ENCODE data around the gene SHMT2.

The SHMT2 gene

GRCh38 chr12:57222286-57223190, 7.0 kb upstream of the SHMT2 start:
- no peak for DNase-seq
- in situ Hi-C loops (cut with MboI; ENCODE audit: low pct_unique_long_range_greater_than_20kb, low sequenced_read_pairs) = no loop called here

- DNase-seq = no peak
- in situ Hi-C loops (cut with MboI; ENCODE audit: low pct_unique_long_range_greater_than_20kb, low sequenced_read_pairs) = no loop called here
Measured at GRCh38 chr12:57223191-57224165, 6.0 kb upstream of the SHMT2 start.

- DNase-seq = no peak
- in situ Hi-C loops (cut with MboI; ENCODE audit: low pct_unique_long_range_greater_than_20kb, low sequenced_read_pairs) = no loop called here
Measured at GRCh38 chr12:57224278-57224972, 5.1 kb upstream of the SHMT2 start.

GRCh38 chr12:57224973-57225679, 4.4 kb upstream of the SHMT2 start:
- in situ Hi-C loops (cut with MboI; ENCODE audit: low pct_unique_long_range_greater_than_20kb, low sequenced_read_pairs) = no loop called here
- no peak for DNase-seq

- DNase-seq = no peak
- in situ Hi-C loops (cut with MboI; ENCODE audit: low pct_unique_long_range_greater_than_20kb, low sequenced_read_pairs) = no loop called here
Measured at GRCh38 chr12:57225680-57226210, 3.8 kb upstream of the SHMT2 start.

GRCh38 chr12:57226588-57227314, 2.8 kb upstream of the SHMT2 start:
- DNase-seq = no peak
- in situ Hi-C loops (cut with MboI; ENCODE audit: low pct_unique_long_range_greater_than_20kb, low sequenced_read_pairs) = no loop called here

- in situ Hi-C loops (cut with MboI; ENCODE audit: low pct_unique_long_range_greater_than_20kb, low sequenced_read_pairs) = no loop called here
- no peak for DNase-seq
Measured at GRCh38 chr12:57227315-57228115, 2.0 kb upstream of the SHMT2 start.

- in situ Hi-C loops (cut with MboI; ENCODE audit: low pct_unique_long_range_greater_than_20kb, low sequenced_read_pairs) = no loop called here
- DNase-seq = peak; percentile 83
Measured at GRCh38 chr12:57229046-57229633, 371 bp upstream of the SHMT2 start.

- in situ Hi-C loops (cut with MboI; ENCODE audit: low pct_unique_long_range_greater_than_20kb, low sequenced_read_pairs) = no loop called here
- DNase-seq = no peak
Measured at GRCh38 chr12:57230381-57231155, 1.1 kb downstream of the SHMT2 start.

GRCh38 chr12:57231276-57232021, 1.9 kb downstream of the SHMT2 start:
- in situ Hi-C loops (cut with MboI; ENCODE audit: low pct_unique_long_range_greater_than_20kb, low sequenced_read_pairs) = no loop called here
- DNase-seq = no peak

- no peak for DNase-seq
- in situ Hi-C loops (cut with MboI; ENCODE audit: low pct_unique_long_range_greater_than_20kb, low sequenced_read_pairs) = no loop called here
Measured at GRCh38 chr12:57232156-57232756, 2.7 kb downstream of the SHMT2 start.

- in situ Hi-C loops (cut with MboI; ENCODE audit: low pct_unique_long_range_greater_than_20kb, low sequenced_read_pairs) = no loop called here
- no peak for DNase-seq
Measured at GRCh38 chr12:57233357-57234232, 4.1 kb downstream of the SHMT2 start.

GRCh38 chr12:57234233-57234570, 4.7 kb downstream of the SHMT2 start:
- DNase-seq = no peak
- in situ Hi-C loops (cut with MboI; ENCODE audit: low pct_unique_long_range_greater_than_20kb, low sequenced_read_pairs) = no loop called here

- no peak for DNase-seq
- in situ Hi-C loops (cut with MboI; ENCODE audit: low pct_unique_long_range_greater_than_20kb, low sequenced_read_pairs) = no loop called here
Measured at GRCh38 chr12:57234571-57235016, 5.1 kb downstream of the SHMT2 start.
